Inferior parietal cortex (tissue), 1 donor: Measurements from ENCODE around the gene NADK2.

ENCODE experiments used
- DNase-seq: peaks from one replicate; pipeline ENCODE4 v3.0.0-alpha.2; 2016; ENCODE audit errors: extremely low spot score

Gene NADK2

DNA sequence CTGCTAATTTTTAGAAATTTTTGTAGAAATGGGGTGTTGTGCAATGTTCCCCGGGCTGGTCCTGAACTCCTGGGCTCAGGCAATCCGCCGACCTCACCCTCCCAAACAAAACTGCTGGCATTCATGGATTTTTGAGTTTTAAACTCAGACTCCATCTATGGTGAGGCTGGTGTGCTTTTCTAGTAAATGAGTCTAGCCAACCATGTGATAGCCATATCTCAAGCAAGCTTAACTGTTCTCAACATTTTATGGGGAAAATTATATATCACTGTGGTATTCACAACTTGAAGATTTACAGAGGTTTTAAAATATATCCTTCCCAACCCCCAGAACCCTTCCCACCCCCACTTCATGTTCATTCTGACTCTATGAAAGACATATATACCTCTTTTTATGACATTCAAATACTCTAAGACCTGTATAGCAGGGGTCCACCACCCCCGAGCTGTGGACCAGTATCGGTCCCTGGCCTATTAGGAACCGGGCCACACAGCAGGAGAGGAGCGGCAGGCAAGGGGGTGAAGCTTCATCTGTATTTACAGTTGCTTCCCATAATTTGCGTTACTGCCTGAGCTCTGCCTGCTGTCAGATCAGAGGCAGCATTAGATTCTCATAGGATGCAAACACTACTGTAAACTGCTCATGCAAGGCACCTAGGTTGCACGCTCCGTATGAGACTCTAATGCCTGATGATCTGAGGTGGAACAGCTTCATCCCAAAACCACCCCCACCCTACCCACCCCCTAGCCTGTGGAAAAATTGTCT lies 4.5 kb upstream of the NADK2 start:
- no peak for DNase-seq

DNA sequence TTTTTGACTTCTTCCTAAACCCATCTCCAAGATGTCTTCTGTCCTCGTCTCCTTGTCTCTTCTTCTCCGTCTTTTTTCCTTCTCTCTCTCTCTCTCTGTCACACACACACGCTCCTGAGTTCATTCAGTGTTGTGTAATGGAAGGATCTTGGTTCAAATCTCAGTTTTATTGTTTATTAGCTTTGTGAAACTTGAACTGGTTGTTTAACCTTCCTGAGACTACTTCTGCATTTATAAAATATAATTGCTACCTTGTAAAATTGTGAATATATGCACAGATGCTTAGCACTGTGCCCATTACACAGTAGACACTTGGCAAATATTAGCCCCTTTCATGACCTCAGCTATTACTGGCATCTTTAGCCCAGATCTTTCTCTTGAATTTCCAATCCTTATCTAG lies 2.4 kb upstream of the NADK2 start:
- DNase-seq, result no peak

DNA sequence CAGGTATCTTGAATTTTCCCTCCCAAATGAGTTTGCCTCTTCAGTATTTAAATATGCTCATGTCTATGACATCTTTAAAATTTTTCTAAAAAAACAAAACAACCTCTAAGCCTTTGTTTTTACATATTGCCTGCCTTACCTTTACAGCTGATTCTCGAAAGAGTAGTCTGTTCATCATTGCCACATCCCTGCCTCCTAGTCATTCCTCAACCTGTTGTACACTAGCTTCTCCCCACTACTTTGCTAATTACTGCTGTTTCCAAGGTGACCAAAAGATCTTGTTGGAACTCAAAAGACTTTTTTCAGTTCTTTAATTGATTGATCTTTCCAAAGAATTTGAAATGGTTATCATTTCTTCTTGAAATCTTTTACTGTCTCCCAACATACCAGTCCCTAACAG lies 1.9 kb upstream of the NADK2 start:
- DNase-seq, result no peak

DNA sequence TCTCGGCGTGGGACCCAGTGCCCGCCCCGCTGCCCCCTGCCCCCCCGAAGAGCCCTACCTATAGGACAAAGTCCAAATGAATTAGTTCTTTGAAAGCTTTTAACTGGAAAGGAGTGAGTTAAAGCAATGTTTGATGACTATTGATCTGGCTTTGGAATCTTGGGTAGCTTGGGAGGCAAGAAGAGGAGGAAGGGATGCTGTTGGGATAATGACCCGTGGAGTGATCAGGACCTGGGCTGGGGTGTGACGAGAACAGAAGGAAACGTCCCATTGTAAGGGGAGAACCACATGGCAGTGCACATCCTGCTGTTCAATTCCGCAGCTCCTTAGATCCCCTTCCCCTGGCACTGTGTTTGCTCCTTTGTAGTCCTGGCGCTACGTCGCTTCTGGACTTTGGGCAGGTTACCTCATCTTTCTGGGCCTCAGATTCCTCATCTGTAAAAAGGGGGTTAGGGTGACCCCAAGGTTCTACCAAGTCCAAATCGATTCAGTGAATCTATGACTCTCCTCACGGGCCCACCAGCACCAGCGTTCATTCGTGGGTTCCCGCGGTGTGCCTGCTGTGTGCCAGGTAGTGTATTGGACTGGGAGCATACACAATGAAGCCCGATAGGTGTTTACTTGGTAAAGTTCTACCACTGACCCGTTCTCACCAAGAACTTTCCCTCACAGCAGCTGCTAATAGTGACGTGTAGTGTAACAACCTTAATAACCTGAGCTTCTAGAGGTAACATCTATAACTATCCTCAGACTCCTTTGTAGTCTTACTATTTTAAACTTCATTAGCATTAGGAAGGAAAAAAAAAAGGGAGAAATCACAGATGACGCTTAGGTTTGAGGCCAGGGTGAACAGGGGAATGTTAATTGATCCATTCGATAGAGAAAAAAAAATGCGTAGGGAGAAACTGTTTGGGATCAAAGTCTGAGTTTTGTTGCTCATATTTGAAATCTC lies 1.1 kb upstream of the NADK2 start:
- no peak for DNase-seq

DNA sequence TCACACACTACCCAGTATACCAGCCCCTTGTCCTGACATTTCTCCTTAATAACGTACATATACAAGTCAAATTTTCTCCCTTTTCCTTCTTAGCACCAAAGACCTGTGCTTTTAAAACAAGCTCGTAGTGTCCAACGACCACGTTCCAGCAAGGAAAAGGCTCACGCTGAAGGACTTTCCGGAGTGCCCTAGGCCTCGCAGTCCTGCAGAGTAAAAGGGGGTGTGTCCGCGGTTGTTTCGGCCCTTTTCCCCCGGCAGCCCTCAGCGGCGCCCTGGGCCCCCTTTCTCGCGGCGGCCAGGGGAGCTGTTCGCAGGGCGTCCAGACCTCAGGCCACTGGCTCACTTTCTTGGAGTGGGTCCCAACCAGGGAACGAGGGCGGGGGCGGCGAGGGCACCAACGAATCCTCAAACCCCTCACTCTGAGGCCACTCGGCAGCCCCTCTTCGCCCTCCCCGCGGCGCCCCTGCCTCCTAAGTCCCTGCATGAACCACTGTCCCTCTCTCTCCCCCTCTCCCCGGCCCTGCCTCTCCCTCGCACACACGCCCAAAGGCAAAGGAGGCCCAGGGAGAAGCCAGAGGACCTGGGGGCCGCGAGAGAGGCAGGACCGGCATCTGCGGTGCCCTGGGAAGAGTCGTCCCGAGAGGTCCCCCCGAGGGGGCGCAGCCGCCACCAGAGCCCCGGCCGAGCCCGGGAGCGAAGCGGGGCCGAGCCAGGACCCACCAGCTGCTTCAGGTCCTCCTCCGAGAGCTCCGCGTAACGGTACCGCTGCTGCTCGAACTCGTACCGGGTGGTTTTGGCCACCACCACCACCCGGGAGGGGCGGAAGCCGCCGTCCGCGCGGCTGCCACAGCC lies 720 bp downstream of the NADK2 start:
- DNase-seq, result peak; percentile 62

DNA sequence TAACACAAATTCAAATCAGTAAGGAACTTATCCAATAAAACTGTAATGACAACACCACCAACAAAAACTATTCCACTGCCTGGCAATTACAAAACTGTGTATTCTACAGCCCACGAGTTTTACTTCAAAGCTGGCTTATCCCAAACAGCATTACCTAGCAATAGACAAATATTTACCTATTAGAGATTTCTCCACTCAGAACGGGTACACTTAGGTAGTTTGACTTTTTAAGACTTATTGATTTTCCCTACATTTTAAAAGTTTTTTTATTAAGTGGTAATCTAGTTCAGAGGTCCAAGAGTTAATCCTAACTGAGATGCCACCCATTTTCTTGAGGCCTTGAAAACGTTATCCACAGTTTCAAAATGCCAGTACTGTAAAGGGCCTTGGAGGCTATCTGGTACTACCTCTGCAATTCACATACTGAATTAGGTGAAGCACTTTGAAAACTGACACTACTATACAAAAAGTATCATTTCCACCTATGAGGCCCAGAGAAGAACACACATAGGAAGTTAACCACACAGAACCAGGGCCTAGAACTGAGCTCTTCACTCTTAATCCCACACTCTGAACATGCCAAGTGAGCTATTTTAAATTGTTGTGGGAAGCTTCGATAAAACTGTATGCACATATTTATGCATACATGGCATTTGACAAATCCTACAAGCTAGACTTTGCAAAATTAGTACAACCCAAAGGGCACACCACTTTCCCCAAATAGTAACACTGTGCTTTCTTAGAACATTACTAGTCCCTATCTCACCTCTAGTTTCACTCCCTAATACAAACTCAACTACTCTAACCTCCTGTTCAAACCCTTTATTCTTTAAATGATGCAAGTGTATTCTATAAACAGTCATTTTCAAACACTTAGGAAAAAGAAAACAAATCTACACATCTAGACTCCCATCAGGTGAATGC lies 2.1 kb downstream of the NADK2 start:
- DNase-seq, result no peak

DNA sequence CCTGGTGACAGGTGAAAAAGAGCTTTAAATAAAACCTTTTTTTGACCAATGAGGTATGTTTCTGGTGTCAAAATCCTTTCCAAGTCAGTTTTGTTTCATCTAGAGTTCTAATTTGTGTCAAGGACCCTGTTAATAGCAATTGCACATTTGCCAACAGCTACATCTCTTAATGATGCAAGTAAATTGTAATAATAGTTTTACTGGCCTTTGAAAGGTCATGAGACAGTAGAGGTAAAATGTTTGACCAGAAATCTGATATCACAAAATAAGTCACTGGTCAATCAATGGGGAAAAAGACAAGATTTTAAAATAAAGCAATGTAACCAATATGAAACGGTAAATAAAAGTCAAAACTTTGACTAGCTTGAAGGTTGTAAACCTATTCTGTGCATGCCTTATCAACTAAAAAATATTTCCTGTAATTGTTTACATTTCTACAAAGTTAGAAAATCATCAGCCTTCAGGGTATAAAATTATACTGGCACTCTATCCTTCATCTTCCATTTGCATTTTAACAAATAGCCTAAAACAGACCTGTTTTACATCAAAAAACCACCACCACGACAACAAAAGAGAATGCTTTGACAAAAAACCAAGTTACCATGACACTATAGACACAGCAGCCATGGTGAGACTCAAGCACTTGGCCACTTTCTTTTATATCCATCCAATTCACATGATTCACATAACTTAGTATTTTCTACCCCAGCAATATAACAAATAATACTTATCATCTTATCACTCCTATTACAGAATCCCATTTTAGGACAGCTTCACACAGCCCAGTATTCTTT lies 3.0 kb downstream of the NADK2 start:
- no peak for DNase-seq

DNA sequence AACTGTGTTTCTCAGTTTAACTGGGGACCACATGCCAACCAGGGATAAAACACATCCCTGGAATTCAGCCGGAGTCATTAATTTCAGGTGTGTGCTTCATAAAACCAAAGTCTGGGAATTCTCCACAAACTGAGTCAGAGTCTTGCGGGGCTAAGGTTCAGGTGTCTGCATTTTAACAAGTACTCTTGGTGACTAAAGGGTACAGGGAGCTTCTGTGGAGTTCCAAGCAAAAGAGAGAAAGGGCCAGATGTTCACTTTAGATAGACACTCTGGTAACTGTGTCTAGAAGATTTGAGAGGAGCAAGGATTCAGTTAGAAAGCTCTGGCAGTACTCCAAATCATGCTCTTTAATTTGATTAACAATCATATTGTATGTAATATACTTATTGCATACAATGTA lies 4.0 kb downstream of the NADK2 start:
- DNase-seq, result no peak

DNA sequence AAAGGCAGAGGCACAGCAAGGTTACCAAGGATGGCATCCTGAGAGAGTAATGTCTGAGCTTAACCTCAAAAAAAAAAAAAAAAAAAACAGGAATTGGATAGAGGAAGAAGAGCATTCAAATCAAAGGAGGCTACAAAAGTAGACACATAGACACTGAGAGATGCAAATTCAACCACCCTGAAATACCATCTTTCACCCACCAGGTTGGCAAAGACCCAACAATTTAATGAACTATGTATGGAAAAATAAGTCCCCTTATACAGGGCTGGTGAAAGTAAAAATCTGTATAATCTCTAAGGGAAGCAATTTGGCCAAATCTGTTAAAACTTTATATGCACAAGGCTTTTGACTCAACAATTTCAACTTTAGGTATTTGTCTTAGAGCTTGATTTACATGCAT lies 4.9 kb downstream of the NADK2 start:
- no peak for DNase-seq

DNA sequence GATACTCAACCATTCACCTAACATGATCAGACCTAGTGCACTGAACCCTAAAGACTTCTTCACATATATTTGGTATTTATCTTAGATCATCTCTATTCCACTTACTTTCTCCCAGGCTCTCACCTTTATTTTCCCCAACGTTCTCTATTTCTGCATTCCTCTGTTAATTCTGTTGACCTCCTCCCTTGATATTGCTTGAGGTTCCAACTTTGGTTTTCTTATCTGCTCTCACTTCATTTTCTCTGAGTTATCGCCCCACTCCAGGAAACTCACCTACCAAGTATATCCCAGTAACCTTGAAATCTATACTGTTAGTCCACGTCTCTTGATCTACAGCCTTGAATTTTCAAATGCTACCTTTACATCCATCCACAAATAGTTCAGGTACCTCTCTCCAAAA lies 9.2 kb downstream of the NADK2 start:
- no peak for DNase-seq

DNA sequence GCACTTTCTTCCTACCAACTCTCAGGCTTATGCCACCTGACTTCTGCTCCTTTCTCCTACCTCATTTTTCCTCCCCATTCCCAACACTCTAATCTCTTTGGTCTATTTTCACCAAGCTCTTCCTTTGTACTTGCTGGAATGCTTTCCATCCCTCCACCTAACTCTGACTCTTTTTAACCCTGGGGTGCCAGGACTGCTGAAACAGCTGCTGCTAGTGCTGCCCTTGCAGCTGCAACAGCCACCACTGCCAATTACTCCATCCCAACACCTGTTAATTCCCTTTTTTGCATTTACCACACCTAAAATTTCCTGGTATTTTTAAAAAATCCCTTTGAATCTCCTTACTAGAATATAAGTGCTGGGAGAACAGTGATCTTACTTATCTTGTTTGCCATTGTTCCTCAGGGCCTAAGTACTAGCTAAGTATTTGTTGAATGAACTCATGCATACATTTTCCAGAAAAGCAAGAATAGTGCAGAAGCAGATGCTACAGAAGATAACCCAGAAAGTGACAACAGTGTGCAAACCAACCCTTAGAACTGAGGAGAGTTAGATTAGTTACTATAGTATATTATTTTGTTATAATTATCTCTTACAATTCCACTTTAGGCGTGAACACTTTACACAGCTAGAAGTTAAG lies 11.5 kb downstream of the NADK2 start:
- no peak for DNase-seq

DNA sequence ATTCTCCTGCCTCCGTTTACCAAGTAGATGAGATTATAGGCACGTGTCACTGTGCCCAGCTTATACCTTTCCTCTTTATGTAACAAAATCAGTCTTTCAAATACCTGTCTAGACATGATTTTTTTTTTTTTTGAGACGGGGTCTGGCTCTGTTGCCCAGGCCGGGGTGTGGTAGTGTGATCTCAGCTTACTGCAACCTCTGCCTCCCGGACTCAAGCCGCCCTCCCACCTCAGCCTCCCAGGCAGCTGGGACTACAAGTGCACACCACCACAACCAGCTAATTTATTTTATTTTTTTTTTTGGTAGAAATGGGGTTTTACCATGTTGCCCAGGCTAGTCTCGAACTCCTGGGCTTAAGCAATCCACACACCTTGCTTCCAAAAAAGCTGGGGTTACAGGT lies 13.2 kb downstream of the NADK2 start:
- no peak for DNase-seq

DNA sequence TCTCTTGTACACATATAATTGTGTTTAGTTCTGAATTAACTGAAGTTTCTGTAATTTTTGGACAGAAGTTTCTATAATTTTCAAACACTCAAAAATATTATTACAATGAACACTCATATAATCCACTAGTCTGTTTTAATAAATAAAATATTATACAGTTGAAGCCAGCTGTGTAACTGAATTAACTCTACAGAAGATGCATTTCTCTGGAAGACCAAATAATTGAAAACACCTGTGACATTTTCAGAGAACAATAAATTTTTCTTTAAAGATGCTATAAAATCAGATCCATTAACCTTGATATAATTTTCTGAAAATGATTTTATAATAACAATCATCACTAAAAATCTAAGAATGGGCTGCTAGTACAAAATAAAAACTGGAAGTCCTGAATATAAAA lies 14.7 kb downstream of the NADK2 start:
- no peak for DNase-seq

DNA sequence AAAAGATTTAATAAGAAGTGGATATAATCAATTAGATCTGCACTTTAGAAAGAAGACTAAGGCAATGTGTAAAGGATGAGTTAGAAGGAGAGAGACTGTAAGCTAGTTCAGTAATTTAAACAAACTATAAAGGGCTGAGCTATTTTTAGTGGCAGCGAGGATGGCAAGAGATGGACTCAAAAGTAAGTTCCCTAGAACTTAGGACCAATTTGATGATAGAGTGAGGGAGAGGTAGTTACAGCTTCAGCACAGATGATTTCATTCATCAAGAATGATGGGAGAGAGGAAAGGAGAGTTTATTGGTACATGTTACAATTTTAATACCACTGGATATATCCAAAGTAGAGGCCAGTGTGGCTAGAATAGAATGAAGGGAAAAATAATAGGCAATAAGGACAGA lies 19.1 kb downstream of the NADK2 start:
- no peak for DNase-seq

DNA sequence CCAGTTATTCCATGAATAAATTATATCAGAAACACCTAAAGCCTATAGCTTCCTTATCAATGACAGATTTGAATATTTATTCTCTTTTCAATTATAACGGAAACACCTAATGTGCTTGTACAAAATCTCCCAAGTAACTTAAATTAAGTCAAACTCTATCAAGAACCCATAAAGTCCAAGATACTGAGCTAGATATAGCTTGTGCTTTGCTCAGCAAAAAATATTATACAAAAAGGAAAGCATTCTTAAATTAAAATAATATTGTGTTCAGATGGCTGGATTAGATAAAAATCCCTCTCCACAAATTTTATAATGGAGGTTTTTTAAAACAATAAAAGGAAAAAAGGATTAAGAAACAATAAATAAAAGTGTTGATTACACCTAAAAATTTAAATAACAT lies 23.7 kb downstream of the NADK2 start:
- no peak for DNase-seq

DNA sequence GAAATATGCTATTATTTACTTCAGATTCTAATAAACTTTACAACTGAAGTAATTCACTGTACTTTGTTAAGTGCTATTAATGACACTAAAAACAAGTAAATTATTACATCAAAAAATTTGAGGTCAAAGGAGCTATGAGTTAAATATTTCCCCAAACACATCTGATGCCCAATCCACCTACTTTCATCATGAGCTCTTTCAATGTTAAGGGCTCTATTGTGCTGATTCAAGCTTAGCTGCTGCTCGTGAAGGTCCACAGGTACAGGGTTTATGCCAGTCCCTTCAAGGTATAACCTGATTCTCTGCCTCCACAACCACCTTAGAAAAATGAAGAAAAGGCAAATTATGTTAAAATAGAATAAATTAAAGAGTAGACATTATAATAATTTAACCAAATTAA lies 24.2 kb downstream of the NADK2 start:
- no peak for DNase-seq

DNA sequence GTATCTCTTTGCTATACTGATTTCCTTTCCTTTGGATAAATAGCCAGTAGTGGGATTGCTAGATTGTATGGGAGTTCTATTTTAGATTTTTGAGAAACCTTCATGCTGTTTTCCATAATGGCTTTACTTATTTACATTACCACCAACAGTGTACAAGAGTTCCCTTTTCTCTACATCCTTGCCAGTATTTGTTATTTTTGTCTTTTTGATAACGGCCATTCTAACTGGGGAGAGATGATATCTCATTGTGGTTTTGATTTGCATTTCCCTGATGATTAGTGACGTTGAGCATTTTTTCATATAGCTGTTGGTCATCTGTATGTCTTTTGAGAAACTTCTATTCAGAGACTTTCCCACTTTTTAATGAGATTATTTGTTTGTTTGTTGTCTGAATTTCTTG lies 25.8 kb downstream of the NADK2 start:
- no peak for DNase-seq

DNA sequence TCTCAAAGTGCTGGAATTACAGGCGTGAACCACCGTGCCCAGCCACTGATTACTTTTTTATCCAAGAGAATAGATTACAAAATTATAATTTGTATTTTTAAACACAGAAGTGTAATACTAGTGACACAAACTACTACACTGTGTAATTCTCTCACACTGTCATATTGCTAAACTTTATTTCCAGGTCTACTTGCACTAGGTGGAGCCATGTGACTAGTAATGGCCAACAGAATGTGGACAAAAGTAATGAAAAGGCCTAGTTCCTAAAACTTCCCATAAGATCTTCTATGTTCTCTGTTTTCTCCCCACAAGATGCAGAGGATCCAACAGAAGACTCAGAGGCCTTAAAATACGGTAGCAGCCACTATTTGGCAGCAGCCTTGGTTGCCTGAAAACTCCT lies 27.3 kb downstream of the NADK2 start:
- no peak for DNase-seq

DNA sequence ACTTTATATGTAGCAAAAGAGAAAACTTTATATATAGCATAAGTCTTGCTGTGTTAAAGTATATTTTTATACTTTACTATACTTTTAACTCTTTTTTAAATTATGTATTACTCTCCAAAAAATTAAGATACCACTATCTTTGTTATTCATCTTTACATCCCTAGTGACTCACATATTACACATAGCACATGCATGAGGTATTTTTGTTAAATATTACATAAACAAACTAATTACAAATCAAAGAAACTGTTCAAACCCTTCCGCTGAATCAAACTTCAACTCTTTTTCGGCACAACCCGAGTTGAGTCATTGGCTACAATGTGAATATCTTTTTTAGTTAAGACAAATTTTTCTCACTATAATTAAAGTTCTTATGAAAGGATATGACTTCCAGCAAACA lies 32.1 kb downstream of the NADK2 start:
- no peak for DNase-seq

DNA sequence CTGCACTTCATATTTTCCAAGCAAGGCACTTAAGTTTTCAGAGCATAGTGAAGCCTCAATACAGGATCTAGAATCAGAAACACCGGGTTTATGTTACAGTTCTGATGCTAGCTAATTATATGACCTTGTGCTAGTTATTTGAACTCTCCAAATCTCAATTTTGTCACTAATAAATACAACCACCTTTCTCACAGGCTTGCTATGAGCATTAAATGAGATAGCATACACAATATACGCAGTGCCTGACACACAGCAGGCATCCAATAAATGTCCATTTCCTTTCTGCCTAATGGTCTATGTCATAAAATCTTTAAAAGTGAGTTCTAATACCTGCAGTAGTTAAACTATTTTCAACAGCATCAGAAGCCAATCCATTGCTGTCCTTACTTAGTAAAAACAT lies 32.9 kb downstream of the NADK2 start:
- no peak for DNase-seq
